Gastrocnemius medialis (tissue), 4 donors: ENCODE measurements around the gene VPS8. TPM values are rescaled to one million over a fixed set of nuclear protein-coding genes. Genes with fewer than 3 reads are reported as not detected.

Experiments used
- ATAC-seq, 2 donors: fragments of 150-250 bp; one replicate each; pipeline ENCODE4 v1.9.1; 2016
- DNase-seq, 2 donors: peaks; one replicate each; pipeline ENCODE4 v3.0.0-alpha.2; 2019
- H3K27ac ChIP-seq, 4 donors: fragments of 200-600 bp; sonication (generic); 1 replicate in 1 of 4; 2 replicates in 3 of 4; pipeline ENCODE4 v1.5.1; 2016 to 2018; ENCODE audit warnings: mild to moderate bottlenecking in 2 of 4, moderate library complexity in 1 of 4
- H3K27me3 ChIP-seq, 3 donors: fragments of 200-600 bp; sonication (generic) in 2 of 3; 1 replicate in 1 of 3; 2 replicates in 2 of 3; pipeline versions ENCODE4 v1.5.1 to v1.6.0; 2016 to 2019; ENCODE audit warnings: mild to moderate bottlenecking in 1 of 3, moderate library complexity in 1 of 3
- H3K36me3 ChIP-seq, 2 donors: fragments of 200-600 bp; sonication (generic) in 1 of 2; one replicate each; pipeline ENCODE4 v1.5.1; 2017 to 2018
- H3K4me1 ChIP-seq, 2 donors: fragments of 200-600 bp; sonication (generic) in 1 of 2; one replicate each; pipeline ENCODE4 v1.5.1; 2016 to 2017; ENCODE audit warnings: mild to moderate bottlenecking in 2 of 2
- H3K4me3 ChIP-seq, 4 donors: fragments of 200-600 bp; sonication (generic) in 3 of 4; 1 replicate in 1 of 4; 2 replicates in 3 of 4; pipeline ENCODE4 v1.5.1; 2016 to 2019; ENCODE audit warnings: mild to moderate bottlenecking in 2 of 4
- H3K9me3 ChIP-seq, 3 donors: fragments of 200-600 bp; sonication (generic) in 2 of 3; 1 replicate in 1 of 3; 2 replicates in 2 of 3; pipeline ENCODE4 v1.5.1; 2016 to 2019
- POLR2A ChIP-seq, 2 donors: fragments of 450-650 bp; IDR thresholded peaks; one replicate each; pipeline ENCODE4 v1.6.1; 2017; ENCODE audit warnings: antibody characterized with exemption in 2 of 2, mild to moderate bottlenecking in 2 of 2, moderate library complexity in 2 of 2
- in situ Hi-C, 4 donors: fragments of 200-750 bp; cut with MboI; loops; one replicate each; pipeline versions ENCODE4 v1.15.0 to v1.8.0; 2017; ENCODE audit warnings: low sequenced_read_pairs in 4 of 4
- intact Hi-C: fragments of 100-400 bp; cut with DNase I; formaldehyde crosslinking; loops from one replicate; pipeline ENCODE4 v1.15.1; 2023; ENCODE audit warnings: low total_unique reads
- total RNA-seq, 4 donors: library from RNA; depleted of rRNA; stranded (reverse); fragments of >200 nt; gene quantifications; one replicate each; pipeline versions ENCODE4 v1.1.0 to v1.2.3, GENCODE V29; 2016
- TF ChIP-seq, protein P1 (sequence below), 5 experiments: fragments of 450-650 bp in 3 of 5; fragments of 200-600 bp in 2 of 5; sonication (generic) in 2 of 5; IDR thresholded peaks in 4 of 5; conservative IDR thresholded peaks in 1 of 5; 1 replicate in 4 of 5; 2 replicates in 1 of 5; pipeline ENCODE4 v1.5.1; 2016 to 2019; ENCODE audit warnings: antibody characterized with exemption in 5 of 5, mild to moderate bottlenecking in 3 of 5, moderate library complexity in 3 of 5

The VPS8 gene
- total RNA-seq, 4 donors from 2014 or later, result 37.2 to 64.1 (median 51.2) TPM

DNA sequence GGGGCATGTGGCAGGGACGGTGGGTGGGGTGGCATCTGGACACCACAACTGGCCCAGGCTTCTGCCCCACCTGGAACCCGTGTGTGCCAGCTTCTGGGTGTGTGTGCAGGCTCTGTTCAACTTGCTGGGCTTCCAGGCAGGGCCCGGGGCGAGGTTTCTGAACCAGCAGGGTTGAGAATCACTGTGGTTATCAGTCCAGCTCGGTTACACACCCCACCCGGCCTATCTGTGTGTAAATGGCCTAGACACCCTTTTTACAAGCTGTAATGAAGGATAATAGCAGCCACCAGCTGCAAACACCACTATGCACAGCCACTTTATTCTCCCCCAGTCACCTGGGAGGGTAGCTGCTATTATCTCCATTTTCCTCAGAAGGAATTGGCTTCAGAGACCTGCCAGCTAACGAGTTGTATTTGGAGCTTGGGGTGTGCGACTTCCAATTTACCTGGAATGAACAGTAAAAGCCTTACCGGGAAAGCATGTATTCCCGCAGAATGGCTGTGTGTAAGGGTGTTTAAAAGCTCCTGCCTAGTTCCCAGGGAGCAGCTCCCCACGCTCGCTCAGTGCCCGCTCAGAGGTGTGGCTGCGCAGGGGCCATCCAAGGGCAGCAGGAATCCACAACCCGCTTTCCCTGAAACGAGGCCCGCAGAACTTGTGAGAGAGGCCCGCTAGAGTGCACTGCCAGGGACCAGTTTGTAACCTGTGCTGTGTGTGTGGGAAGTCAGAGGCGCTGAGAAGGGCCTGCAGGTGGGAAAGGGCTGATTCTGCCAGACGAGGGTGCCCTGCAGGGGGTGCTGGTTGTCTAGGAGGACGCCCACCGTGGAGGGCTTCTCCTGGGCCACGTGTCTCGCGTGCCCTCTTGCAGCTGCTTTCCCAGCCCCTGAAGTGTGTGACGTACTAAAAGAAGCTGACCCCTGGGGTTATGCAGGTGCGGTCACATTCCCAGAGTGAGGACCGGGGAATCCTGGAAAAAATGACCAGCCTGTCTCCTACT, 257.4 kb downstream of the VPS8 start:
- H3K4me3 ChIP-seq, result no peak overlapping the region
- intact Hi-C loops, result no loop called here
- ATAC-seq, result no peak
- no peaks in the 10 kb centered on the region for H3K27me3 ChIP-seq
- DNase-seq, result no peak
- in situ Hi-C loops, result no loop called here
- H3K27ac ChIP-seq, result no peak overlapping the region
- no peaks in the 10 kb centered on the region for H3K9me3 ChIP-seq
- no peaks in the 10 kb centered on the region for H3K36me3 ChIP-seq
- TF ChIP-seq, protein P1, sequence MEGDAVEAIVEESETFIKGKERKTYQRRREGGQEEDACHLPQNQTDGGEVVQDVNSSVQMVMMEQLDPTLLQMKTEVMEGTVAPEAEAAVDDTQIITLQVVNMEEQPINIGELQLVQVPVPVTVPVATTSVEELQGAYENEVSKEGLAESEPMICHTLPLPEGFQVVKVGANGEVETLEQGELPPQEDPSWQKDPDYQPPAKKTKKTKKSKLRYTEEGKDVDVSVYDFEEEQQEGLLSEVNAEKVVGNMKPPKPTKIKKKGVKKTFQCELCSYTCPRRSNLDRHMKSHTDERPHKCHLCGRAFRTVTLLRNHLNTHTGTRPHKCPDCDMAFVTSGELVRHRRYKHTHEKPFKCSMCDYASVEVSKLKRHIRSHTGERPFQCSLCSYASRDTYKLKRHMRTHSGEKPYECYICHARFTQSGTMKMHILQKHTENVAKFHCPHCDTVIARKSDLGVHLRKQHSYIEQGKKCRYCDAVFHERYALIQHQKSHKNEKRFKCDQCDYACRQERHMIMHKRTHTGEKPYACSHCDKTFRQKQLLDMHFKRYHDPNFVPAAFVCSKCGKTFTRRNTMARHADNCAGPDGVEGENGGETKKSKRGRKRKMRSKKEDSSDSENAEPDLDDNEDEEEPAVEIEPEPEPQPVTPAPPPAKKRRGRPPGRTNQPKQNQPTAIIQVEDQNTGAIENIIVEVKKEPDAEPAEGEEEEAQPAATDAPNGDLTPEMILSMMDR (IDR thresholded peaks at IDR 0.05 in 4 of 5, conservative IDR thresholded peaks at IDR 0.05 in 1 of 5), result no peak
- TF ChIP-seq POLR2A (IDR thresholded peaks at IDR 0.05), result no peak
- no peaks in the 10 kb centered on the region for H3K4me1 ChIP-seq

DNA sequence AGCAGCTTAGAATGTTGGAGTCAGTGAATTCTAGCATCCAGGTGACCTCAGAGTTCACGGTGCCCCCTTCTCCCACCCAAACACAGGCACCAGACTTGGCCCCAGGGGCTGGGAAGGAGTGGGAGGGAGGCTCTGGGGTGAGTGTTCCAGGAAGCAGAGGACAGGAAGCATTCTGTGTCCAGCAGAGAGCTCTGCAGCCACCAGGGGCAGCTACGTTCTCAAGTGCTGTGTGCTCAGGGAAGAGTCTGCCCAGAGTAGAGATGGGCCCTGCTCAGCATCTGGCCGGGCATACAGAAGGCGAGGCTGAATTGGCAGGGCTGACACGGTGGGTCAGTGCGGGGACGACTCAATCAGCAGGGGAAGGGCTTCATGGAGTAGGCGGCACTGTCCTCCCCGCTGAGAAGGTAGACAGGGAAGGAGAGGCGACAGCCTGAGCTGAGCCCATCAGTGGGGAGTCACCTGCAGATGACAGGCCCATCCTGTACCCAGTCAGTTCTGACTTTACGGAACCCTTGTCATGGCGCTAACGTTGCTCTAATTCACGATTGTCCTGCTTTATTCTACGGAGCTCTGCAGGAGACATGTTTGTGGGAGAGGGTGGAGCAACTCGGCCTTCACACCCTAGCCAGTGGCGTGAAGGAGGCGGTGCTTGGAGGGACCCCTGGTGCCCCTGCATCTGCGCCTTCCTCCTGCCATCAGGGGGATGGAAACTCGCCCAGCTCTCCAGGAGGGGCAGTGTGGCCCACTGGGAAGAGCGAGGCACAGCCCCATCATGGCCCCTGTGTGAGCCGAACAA, 258.7 kb downstream of the VPS8 start:
- Histone ChIP-seq H3K4me1 (no peaks in the 10 kb centered on the region), H3K27me3 (no peaks in the 10 kb centered on the region), H3K36me3 (no peaks in the 10 kb centered on the region), H3K9me3 (no peaks in the 10 kb centered on the region), H3K27ac (no peak overlapping the region), H3K4me3 (no peak overlapping the region)
- TF ChIP-seq POLR2A (IDR thresholded peaks at IDR 0.05), result no peak
- TF ChIP-seq, protein P1 (IDR thresholded peaks at IDR 0.05 in 4 of 5, conservative IDR thresholded peaks at IDR 0.05 in 1 of 5), result peak in 1 of 5 experiments; percentile 8
- ATAC-seq, result no peak
- in situ Hi-C loops, result no loop called here
- intact Hi-C loops, result no loop called here
- DNase-seq, result no peak

DNA sequence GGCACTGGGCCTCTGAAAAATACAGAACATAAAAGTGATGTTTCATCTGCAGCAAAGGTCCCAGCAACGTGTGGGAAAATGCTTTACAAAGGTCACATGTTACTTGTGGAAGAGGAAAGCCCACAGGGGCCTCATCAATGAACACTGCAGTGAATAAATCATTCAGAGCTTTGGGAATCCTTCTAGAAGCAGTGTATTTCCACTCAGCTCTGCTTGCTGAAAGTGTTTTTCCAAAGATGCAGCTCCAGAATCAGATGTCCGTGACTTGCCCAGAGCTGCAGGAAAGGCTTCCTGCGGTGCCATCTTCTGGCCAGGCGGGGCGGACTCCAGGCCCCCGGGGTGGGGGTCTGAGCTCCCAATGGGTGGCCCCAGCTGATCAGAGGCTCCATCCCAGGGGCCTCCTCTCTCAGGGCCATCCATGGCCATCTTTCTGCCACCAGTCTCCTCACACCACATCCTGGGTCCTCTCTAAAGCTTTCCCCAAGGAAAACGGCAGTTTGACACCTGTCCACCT, 259.4 kb downstream of the VPS8 start:
- H3K4me3 ChIP-seq, result no peak overlapping the region
- no peaks in the 10 kb centered on the region for H3K4me1 ChIP-seq
- in situ Hi-C loops (no loop called here), intact Hi-C loops (no loop called here)
- no peak for ATAC-seq
- TF ChIP-seq, protein P1 (IDR thresholded peaks at IDR 0.05 in 4 of 5, conservative IDR thresholded peaks at IDR 0.05 in 1 of 5), result no peak
- TF ChIP-seq POLR2A (IDR thresholded peaks at IDR 0.05), result no peak
- no peaks in the 10 kb centered on the region for H3K9me3 ChIP-seq
- H3K27me3 ChIP-seq, result no peaks in the 10 kb centered on the region
- no peak for DNase-seq
- H3K36me3 ChIP-seq, result no peaks in the 10 kb centered on the region
- no peak overlapping the region for H3K27ac ChIP-seq

GRCh38 chr3:185075547-185075946, 263.6 kb downstream of the VPS8 start:
- in situ Hi-C loops, result no loop called here
- no peak overlapping the region for H3K27ac ChIP-seq
- TF ChIP-seq, protein P1 (IDR thresholded peaks at IDR 0.05 in 4 of 5, conservative IDR thresholded peaks at IDR 0.05 in 1 of 5), result no peak
- no peak for TF ChIP-seq POLR2A (IDR thresholded peaks at IDR 0.05)
- intact Hi-C loops, result no loop called here
- no peaks in the 10 kb centered on the region for H3K4me1 ChIP-seq
- no peak for DNase-seq
- ATAC-seq, result no peak
- H3K4me3 ChIP-seq, result no peak overlapping the region
- H3K9me3 ChIP-seq, result no peaks in the 10 kb centered on the region
- H3K27me3 ChIP-seq, result no peaks in the 10 kb centered on the region
- H3K36me3 ChIP-seq, result no peaks in the 10 kb centered on the region
